ENCODE measurements around the gene LAMC1. TPM values are rescaled to one million over a fixed set of nuclear protein-coding genes. Genes with fewer than 3 reads are reported as not detected.

Gene LAMC1
- total and polyA plus RNA-seq, 12 donors, result 22.1 to 160 (median 115) TPM

DNA sequence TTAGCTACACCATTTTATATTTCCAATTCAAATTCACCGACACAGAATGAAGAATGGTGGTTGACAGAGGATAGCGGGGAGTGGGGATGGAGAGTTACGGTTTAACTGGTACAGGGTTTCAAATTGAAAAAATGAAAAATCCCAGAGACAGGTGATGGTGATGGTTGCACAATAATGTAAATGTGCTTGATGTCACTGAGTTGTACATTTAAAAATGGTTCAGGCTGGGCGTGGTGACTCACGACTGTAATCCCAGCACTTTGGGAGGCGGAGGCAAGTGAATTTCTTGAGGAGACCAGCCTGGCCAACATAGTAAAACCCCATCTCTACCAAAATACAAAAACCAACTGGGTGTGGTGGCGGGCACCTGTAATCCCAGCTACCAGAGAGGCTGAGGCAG lies 39.1 kb upstream of the LAMC1 start:
- Histone ChIP-seq H3K4me1 (peaks cover 0 to 15% (median 0%) of the 10 kb centered on the region in 9 donors), H3K36me3 (no peaks in the 10 kb centered on the region), H3K27ac (no peak overlapping the region), H3K9me3 (no peaks in the 10 kb centered on the region), H3K4me3 (no peak overlapping the region), H3K27me3 (no peaks in the 10 kb centered on the region)
- DNase-seq (no peak), ATAC-seq (no peak)
- TF ChIP-seq, protein P1, sequence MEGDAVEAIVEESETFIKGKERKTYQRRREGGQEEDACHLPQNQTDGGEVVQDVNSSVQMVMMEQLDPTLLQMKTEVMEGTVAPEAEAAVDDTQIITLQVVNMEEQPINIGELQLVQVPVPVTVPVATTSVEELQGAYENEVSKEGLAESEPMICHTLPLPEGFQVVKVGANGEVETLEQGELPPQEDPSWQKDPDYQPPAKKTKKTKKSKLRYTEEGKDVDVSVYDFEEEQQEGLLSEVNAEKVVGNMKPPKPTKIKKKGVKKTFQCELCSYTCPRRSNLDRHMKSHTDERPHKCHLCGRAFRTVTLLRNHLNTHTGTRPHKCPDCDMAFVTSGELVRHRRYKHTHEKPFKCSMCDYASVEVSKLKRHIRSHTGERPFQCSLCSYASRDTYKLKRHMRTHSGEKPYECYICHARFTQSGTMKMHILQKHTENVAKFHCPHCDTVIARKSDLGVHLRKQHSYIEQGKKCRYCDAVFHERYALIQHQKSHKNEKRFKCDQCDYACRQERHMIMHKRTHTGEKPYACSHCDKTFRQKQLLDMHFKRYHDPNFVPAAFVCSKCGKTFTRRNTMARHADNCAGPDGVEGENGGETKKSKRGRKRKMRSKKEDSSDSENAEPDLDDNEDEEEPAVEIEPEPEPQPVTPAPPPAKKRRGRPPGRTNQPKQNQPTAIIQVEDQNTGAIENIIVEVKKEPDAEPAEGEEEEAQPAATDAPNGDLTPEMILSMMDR (IDR thresholded peaks at IDR 0.05), result no peak
- WGBS, 2 donors, result 97 to 98% methylated on average over 7 of the region's 7 CpGs
- intact Hi-C loops (cut with DNase I), result no loop called here

DNA sequence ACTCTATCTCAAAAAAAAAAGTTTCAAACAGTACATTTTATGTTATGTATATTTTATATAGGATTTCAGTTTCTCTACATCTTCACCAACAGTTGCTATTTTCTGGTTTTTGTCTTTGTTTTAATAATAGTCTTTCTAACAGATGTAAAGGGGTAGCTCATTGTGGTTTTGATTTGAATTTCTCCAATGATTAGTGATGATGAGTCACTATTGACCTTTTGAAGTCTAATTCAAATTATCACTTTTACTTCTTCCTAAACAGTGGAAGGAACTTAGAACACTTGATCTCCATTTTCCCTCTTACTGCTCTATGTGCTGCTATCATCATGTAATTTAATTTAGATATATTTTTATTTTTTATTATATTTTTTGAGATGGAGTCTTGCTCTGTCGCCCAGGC lies 38.6 kb upstream of the LAMC1 start:
- no peak overlapping the region for H3K27ac ChIP-seq
- no peak for ATAC-seq
- TF ChIP-seq, protein P1 (IDR thresholded peaks at IDR 0.05), result no peak
- peaks cover 0 to 15% (median 0%) of the 10 kb centered on the region in 9 donors for H3K4me1 ChIP-seq
- no peaks in the 10 kb centered on the region for H3K36me3 ChIP-seq
- intact Hi-C loops (cut with DNase I), result no loop called here
- no peaks in the 10 kb centered on the region for H3K27me3 ChIP-seq
- H3K9me3 ChIP-seq, result no peaks in the 10 kb centered on the region
- no peak overlapping the region for H3K4me3 ChIP-seq
- 97 to 100% methylated on average over 1 of the region's 1 CpG for WGBS, 2 donors
- DNase-seq, result no peak

DNA sequence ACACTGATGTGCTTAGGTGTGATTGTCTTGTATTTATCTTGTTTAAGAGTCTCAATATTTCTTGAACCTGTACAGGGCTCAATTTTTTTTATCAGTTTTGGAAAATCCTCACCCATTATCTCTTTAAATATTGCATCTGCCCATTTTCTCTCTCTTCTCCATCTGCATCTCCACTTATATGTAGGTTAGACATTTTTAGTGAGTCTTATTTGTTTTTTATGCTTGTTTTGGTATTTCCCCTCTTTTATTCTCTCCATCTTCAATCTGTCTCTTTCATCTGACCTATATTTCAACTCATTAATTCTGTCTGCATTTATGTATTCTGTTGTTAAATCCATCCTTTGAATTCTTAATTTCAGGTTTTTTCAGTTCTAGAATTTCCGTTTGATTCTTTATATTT lies 37.3 kb upstream of the LAMC1 start:
- no peak for DNase-seq
- TF ChIP-seq, protein P1 (IDR thresholded peaks at IDR 0.05), result no peak
- Histone ChIP-seq H3K36me3 (no peaks in the 10 kb centered on the region), H3K27me3 (no peaks in the 10 kb centered on the region), H3K4me1 (peaks cover 0 to 15% (median 0%) of the 10 kb centered on the region in 9 donors), H3K4me3 (no peak overlapping the region), H3K9me3 (no peaks in the 10 kb centered on the region), H3K27ac (no peak overlapping the region)
- intact Hi-C loops (cut with DNase I), result no loop called here
- ATAC-seq, result no peak
- 92 to 95% methylated on average over 1 of the region's 1 CpG for WGBS, 2 donors

DNA sequence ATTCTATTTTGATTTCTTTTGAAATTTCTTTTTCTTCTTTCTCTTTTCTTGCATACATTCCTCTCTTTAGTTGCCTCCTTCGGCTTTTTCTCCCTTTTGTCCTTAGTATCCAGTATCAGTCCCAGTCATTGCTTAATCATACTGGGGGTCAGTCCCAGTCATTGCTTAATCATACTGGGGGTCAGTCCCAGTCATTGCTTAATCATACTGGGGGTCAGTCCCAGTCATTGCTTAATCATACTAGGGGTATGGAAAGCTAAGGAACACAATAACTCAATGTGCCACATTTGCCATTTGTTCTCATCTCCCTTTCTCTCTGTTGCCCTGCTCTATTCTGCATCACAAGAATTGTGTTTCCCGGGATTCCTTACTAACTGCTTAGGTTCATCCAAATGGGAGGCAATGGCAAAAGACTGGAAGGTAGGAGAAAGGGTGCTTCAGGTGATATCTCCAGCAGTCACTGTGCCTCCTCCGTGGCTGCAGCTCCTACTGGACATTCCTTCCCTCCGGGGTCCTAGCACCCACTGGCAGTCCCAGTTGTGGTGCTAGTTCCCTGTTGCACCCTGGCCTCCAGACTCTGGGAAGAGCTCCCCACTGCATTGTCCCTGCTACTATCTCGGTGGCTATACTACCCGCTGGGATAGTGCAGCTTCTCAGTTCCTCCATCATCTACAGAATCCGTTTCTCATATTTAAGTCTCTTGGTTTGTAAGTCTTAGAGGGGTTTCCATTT lies 32.6 kb upstream of the LAMC1 start:
- DNase-seq (no peak), ATAC-seq (peak in 2 of 8 donors; percentile 33 to 62)
- TF ChIP-seq, protein P1 (IDR thresholded peaks at IDR 0.05), result no peak
- no peak overlapping the region for H3K4me3 ChIP-seq
- H3K27me3 ChIP-seq, result no peaks in the 10 kb centered on the region
- H3K4me1 ChIP-seq, result peaks cover 0 to 15% (median 0%) of the 10 kb centered on the region in 9 donors
- 85 to 86% methylated on average over 7 of the region's 7 CpGs for WGBS, 2 donors
- intact Hi-C loops (cut with DNase I), result no loop called here
- no peaks in the 10 kb centered on the region for H3K9me3 ChIP-seq
- H3K36me3 ChIP-seq, result no peaks in the 10 kb centered on the region
- H3K27ac ChIP-seq, result no peak overlapping the region
